ENCODE data around the gene STIM1. TPM values are rescaled to one million over a fixed set of nuclear protein-coding genes. Genes with fewer than 3 reads are reported as not detected.

STIM1 gene
- total RNA-seq, 1 experiment from 2014 or later = 18.0 TPM

GRCh38 chr11:4065601-4066377, 210.3 kb downstream of the STIM1 start (continued):
- TF ChIP-seq PRDM15 (CRISPR knock-in tag; IDR thresholded peaks at IDR 0.05) (no peak), ZNF281 (CRISPR knock-in tag; IDR thresholded peaks at IDR 0.05) (no peak)

- no peak overlapping the region for H3K27ac Mint-ChIP-seq
- no peaks in the 10 kb centered on the region for H3K27me3 Mint-ChIP-seq (ENCODE audit: low read depth)
- ATAC-seq = no peak
- H3K9me3 Mint-ChIP-seq = no peaks in the 10 kb centered on the region
- H3K36me3 Mint-ChIP-seq = no peaks in the 10 kb centered on the region
- no peak for DNase-seq (ENCODE audit: low spot score)
- no peaks in the 10 kb centered on the region for H3K4me1 Mint-ChIP-seq
- CTCF ChIA-PET = interaction anchor here (12.9 kb wide), 1 partner anchor 215 kb away, joined by 403 read pairs; the partner anchor contains the start of gene STIM1
- H3K4me3 Mint-ChIP-seq = no peak overlapping the region
- POLR2A ChIA-PET = interaction anchor here (1.7 kb wide), 1 partner anchor 212 kb away, joined by 8 read pairs; the partner anchor contains the start of gene STIM1
- TF ChIP-seq IRF1 (CRISPR knock-in tag; IDR thresholded peaks at IDR 0.05) (no peak), JUN (CRISPR knock-in tag; IDR thresholded peaks at IDR 0.05) (no peak), ATF2 (CRISPR knock-in tag; IDR thresholded peaks at IDR 0.05; ENCODE audit: borderline replicate concordance, low read depth) (no peak), ZBTB21 (CRISPR knock-in tag; IDR thresholded peaks at IDR 0.05; ENCODE audit: borderline replicate concordance) (no peak), ATF6 (CRISPR knock-in tag; IDR thresholded peaks at IDR 0.05) (no peak), AFF4 (CRISPR knock-in tag; IDR thresholded peaks at IDR 0.05; ENCODE audit: borderline replicate concordance) (no peak), CBFB (CRISPR knock-in tag; IDR thresholded peaks at IDR 0.05; ENCODE audit: low read depth) (no peak), JAZF1 (CRISPR knock-in tag; IDR thresholded peaks at IDR 0.05) (no peak), ZNF317 (CRISPR knock-in tag; IDR thresholded peaks at IDR 0.05; ENCODE audit: borderline replicate concordance, low read depth) (no peak), ZMAT4 (CRISPR knock-in tag; IDR thresholded peaks at IDR 0.05) (no peak), FOXK1 (CRISPR knock-in tag; IDR thresholded peaks at IDR 0.05) (no peak), E2F5 (CRISPR knock-in tag; IDR thresholded peaks at IDR 0.05) (no peak), FOXJ3 (CRISPR knock-in tag; IDR thresholded peaks at IDR 0.05; ENCODE audit: borderline replicate concordance) (no peak)
Measured at GRCh38 chr11:4066910-4067309, 211.4 kb downstream of the STIM1 start.

Data from WTC11 (cell line).